SK-N-SH treated with all-trans-retinoic acid at 6 μM for 48 hours (cell line): ENCODE results near the gene AFDN.
A peak's percentile ranks its signal among the peaks of the same experiment; 100 is the strongest.

Source experiments
- ATAC-seq: fragments of 200-7000 bp; cut with Tn5 transposase; 3 replicates; pipeline ENCODE4 v1.9.1; 2020; ENCODE audit warnings: mild to moderate bottlenecking, moderate library complexity
- ARNTL ChIP-seq: fragments of 450-650 bp; formaldehyde crosslinking; IDR thresholded peaks from 2 replicates; pipeline ENCODE4 v1.5.0; 2020; ENCODE audit warnings: low read depth, mild to moderate bottlenecking, moderate library complexity, borderline replicate concordance
- BACH2 ChIP-seq: fragments of 250-450 bp; sonication (Bioruptor Pico); IDR thresholded peaks from 2 replicates; pipeline ENCODE4 v1.9.0; 2021; ENCODE audit warnings: mild to moderate bottlenecking, borderline replicate concordance
- CSDC2 ChIP-seq: fragments of 250-450 bp; sonication (Bioruptor Pico); IDR thresholded peaks from 2 replicates; pipeline ENCODE4 v1.5.0; 2020; ENCODE audit warnings: mild to moderate bottlenecking, moderate library complexity
- ESRRG ChIP-seq: fragments of 250-450 bp; sonication (Bioruptor Pico); IDR thresholded peaks from 2 replicates; pipeline ENCODE4 v1.6.1; 2021; ENCODE audit warnings: mild to moderate bottlenecking
- OSR1 ChIP-seq: fragments of 250-450 bp; sonication (Bioruptor Pico); IDR thresholded peaks from 2 replicates; pipeline ENCODE4 v1.8.0; 2022; ENCODE audit warnings: moderate library complexity, mild to moderate bottlenecking, inconsistent platforms
- PPARA ChIP-seq: fragments of 250-450 bp; sonication (Bioruptor Pico); IDR thresholded peaks from 2 replicates; pipeline ENCODE4 v1.5.0; 2020; ENCODE audit warnings: mild to moderate bottlenecking, borderline replicate concordance
- RARB ChIP-seq: fragments of 250-450 bp; sonication (Bioruptor Pico); IDR thresholded peaks from 2 replicates; pipeline ENCODE4 v1.8.0; 2021; ENCODE audit warnings: mild to moderate bottlenecking, moderate library complexity
- SNAI2 ChIP-seq: fragments of 250-450 bp; sonication (Bioruptor Pico); IDR thresholded peaks from 2 replicates; pipeline ENCODE4 v1.5.0; 2020; ENCODE audit warnings: mild to moderate bottlenecking, moderate library complexity
- TOX ChIP-seq: fragments of 250-450 bp; sonication (Bioruptor Pico); IDR thresholded peaks from 2 replicates; pipeline ENCODE4 v1.8.0; 2021; ENCODE audit warnings: mild to moderate bottlenecking, moderate library complexity, borderline replicate concordance
- ZC3H10 ChIP-seq: fragments of 250-450 bp; sonication (Bioruptor Pico); IDR thresholded peaks from 2 replicates; pipeline ENCODE4 v1.5.1; 2021; ENCODE audit warnings: mild to moderate bottlenecking, moderate library complexity
- ZFP3 ChIP-seq: fragments of 250-450 bp; sonication (Bioruptor Pico); IDR thresholded peaks from 2 replicates; pipeline ENCODE4 v1.5.0; 2020; ENCODE audit warnings: mild to moderate bottlenecking, moderate library complexity
- ZFP30 ChIP-seq: fragments of 450-650 bp; formaldehyde crosslinking; IDR thresholded peaks from 2 replicates; pipeline ENCODE4 v1.5.0; 2022; ENCODE audit warnings: mild to moderate bottlenecking, moderate library complexity
- ZNF565 ChIP-seq: fragments of 450-650 bp; formaldehyde crosslinking; conservative IDR thresholded peaks from 2 replicates; pipeline ENCODE4 v1.5.0; 2020; ENCODE audit warnings: low read depth, mild to moderate bottlenecking, moderate library complexity
- ZNF70 ChIP-seq: fragments of 450-650 bp; formaldehyde crosslinking; IDR thresholded peaks from 2 replicates; pipeline ENCODE4 v1.5.0; 2020; ENCODE audit warnings: mild to moderate bottlenecking, moderate library complexity
- ZNF8 ChIP-seq: fragments of 450-650 bp; formaldehyde crosslinking; IDR thresholded peaks from 2 replicates; pipeline ENCODE4 v1.5.0; 2020; ENCODE audit warnings: mild to moderate bottlenecking, moderate library complexity
- TF ChIP-seq, protein P1 (sequence below): fragments of 250-450 bp; sonication (Bioruptor Pico); IDR thresholded peaks from 2 replicates; pipeline ENCODE4 v1.8.0; 2020; ENCODE audit warnings: mild to moderate bottlenecking, moderate library complexity, borderline replicate concordance
- TF ChIP-seq, protein P2 (sequence below): fragments of 250-450 bp; sonication (Bioruptor Pico); IDR thresholded peaks from 2 replicates; pipeline ENCODE4 v1.5.1; 2020; ENCODE audit warnings: low read depth, mild to moderate bottlenecking, moderate library complexity
- TF ChIP-seq, protein P3 (sequence below): fragments of 250-450 bp; sonication (Bioruptor Pico); IDR thresholded peaks from 2 replicates; pipeline ENCODE4 v1.5.0; 2020; ENCODE audit warnings: mild to moderate bottlenecking, moderate library complexity
- TF ChIP-seq, protein P4 (sequence below): fragments of 250-450 bp; sonication (Bioruptor Pico); IDR thresholded peaks from 2 replicates; pipeline ENCODE4 v1.8.0; 2021; ENCODE audit warnings: low read depth, mild to moderate bottlenecking, moderate library complexity, borderline replicate concordance
- TF ChIP-seq, protein P5 (sequence below): fragments of 250-450 bp; sonication (Bioruptor Pico); IDR thresholded peaks from 2 replicates; pipeline ENCODE4 v1.5.1; 2021; ENCODE audit warnings: mild to moderate bottlenecking, moderate library complexity

The AFDN gene, protein sequence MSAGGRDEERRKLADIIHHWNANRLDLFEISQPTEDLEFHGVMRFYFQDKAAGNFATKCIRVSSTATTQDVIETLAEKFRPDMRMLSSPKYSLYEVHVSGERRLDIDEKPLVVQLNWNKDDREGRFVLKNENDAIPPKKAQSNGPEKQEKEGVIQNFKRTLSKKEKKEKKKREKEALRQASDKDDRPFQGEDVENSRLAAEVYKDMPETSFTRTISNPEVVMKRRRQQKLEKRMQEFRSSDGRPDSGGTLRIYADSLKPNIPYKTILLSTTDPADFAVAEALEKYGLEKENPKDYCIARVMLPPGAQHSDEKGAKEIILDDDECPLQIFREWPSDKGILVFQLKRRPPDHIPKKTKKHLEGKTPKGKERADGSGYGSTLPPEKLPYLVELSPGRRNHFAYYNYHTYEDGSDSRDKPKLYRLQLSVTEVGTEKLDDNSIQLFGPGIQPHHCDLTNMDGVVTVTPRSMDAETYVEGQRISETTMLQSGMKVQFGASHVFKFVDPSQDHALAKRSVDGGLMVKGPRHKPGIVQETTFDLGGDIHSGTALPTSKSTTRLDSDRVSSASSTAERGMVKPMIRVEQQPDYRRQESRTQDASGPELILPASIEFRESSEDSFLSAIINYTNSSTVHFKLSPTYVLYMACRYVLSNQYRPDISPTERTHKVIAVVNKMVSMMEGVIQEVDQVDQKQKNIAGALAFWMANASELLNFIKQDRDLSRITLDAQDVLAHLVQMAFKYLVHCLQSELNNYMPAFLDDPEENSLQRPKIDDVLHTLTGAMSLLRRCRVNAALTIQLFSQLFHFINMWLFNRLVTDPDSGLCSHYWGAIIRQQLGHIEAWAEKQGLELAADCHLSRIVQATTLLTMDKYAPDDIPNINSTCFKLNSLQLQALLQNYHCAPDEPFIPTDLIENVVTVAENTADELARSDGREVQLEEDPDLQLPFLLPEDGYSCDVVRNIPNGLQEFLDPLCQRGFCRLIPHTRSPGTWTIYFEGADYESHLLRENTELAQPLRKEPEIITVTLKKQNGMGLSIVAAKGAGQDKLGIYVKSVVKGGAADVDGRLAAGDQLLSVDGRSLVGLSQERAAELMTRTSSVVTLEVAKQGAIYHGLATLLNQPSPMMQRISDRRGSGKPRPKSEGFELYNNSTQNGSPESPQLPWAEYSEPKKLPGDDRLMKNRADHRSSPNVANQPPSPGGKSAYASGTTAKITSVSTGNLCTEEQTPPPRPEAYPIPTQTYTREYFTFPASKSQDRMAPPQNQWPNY (N-terminal part only)

DNA sequence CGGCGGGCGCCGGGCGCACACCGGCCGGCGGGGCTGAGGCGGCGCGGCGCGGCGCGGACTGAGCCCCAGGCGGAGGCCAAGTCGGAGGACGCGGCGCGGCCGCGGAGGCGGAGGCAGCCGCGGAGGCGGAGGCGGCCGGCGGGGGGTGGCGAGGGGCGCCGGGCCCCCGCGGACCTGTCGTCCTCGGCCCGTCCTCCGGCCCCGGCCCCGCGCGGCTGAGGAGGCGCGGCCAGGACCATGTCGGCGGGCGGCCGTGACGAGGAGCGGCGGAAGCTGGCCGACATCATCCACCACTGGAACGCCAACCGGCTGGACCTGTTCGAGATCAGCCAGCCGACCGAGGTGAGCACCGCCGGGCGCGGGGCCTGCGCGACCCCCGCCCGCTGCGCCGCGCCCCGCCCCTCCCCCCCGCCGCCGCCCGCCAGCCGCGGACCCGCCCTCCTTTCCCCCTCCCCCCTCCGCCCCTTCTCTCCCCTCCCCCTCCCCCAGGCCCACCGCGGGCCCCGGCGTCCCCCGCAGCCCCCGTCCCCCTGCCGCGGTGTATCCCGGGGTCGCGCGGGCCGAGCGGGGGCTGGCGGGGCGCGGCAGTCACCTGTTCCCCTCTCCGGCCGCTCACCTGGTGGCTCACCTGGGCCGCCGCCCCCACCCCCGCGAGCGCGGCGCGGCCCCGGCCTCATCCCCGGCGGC is at the start of gene AFDN:
Gene AFDN, plus strand, starts transcription at position 16 of the 687 bp plus-strand sequence. Its CDS starts 222 bp downstream, at position 238.
- TF ChIP-seq CSDC2 (no peak), ZNF8 (CRISPR knock-in tag) (no peak), ZNF70 (CRISPR knock-in tag) (no peak), ZC3H10 (no peak), ARNTL (CRISPR knock-in tag) (no peak), ZFP3 (no peak), RARB (CRISPR knock-in tag) (no peak), OSR1 (CRISPR knock-in tag) (no peak), PPARA (CRISPR knock-in tag) (no peak), ZFP30 (CRISPR knock-in tag) (no peak), TOX (no peak), BACH2 (CRISPR knock-in tag) (no peak), SNAI2 (CRISPR knock-in tag) (no peak), ZNF565 (CRISPR knock-in tag) (no peak), ESRRG (no peak)
- TF ChIP-seq, protein P1, sequence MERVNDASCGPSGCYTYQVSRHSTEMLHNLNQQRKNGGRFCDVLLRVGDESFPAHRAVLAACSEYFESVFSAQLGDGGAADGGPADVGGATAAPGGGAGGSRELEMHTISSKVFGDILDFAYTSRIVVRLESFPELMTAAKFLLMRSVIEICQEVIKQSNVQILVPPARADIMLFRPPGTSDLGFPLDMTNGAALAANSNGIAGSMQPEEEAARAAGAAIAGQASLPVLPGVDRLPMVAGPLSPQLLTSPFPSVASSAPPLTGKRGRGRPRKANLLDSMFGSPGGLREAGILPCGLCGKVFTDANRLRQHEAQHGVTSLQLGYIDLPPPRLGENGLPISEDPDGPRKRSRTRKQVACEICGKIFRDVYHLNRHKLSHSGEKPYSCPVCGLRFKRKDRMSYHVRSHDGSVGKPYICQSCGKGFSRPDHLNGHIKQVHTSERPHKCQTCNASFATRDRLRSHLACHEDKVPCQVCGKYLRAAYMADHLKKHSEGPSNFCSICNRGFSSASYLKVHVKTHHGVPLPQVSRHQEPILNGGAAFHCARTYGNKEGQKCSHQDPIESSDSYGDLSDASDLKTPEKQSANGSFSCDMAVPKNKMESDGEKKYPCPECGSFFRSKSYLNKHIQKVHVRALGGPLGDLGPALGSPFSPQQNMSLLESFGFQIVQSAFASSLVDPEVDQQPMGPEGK (CRISPR knock-in tag): no peak
- TF ChIP-seq, protein P2, sequence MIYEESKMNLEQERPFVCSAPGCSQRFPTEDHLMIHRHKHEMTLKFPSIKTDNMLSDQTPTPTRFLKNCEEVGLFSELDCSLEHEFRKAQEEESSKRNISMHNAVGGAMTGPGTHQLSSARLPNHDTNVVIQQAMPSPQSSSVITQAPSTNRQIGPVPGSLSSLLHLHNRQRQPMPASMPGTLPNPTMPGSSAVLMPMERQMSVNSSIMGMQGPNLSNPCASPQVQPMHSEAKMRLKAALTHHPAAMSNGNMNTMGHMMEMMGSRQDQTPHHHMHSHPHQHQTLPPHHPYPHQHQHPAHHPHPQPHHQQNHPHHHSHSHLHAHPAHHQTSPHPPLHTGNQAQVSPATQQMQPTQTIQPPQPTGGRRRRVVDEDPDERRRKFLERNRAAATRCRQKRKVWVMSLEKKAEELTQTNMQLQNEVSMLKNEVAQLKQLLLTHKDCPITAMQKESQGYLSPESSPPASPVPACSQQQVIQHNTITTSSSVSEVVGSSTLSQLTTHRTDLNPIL (CRISPR knock-in tag): no peak
- TF ChIP-seq, protein P3, sequence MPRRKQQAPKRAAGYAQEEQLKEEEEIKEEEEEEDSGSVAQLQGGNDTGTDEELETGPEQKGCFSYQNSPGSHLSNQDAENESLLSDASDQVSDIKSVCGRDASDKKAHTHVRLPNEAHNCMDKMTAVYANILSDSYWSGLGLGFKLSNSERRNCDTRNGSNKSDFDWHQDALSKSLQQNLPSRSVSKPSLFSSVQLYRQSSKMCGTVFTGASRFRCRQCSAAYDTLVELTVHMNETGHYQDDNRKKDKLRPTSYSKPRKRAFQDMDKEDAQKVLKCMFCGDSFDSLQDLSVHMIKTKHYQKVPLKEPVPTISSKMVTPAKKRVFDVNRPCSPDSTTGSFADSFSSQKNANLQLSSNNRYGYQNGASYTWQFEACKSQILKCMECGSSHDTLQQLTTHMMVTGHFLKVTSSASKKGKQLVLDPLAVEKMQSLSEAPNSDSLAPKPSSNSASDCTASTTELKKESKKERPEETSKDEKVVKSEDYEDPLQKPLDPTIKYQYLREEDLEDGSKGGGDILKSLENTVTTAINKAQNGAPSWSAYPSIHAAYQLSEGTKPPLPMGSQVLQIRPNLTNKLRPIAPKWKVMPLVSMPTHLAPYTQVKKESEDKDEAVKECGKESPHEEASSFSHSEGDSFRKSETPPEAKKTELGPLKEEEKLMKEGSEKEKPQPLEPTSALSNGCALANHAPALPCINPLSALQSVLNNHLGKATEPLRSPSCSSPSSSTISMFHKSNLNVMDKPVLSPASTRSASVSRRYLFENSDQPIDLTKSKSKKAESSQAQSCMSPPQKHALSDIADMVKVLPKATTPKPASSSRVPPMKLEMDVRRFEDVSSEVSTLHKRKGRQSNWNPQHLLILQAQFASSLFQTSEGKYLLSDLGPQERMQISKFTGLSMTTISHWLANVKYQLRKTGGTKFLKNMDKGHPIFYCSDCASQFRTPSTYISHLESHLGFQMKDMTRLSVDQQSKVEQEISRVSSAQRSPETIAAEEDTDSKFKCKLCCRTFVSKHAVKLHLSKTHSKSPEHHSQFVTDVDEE (CRISPR knock-in tag): no peak
- TF ChIP-seq, protein P4, sequence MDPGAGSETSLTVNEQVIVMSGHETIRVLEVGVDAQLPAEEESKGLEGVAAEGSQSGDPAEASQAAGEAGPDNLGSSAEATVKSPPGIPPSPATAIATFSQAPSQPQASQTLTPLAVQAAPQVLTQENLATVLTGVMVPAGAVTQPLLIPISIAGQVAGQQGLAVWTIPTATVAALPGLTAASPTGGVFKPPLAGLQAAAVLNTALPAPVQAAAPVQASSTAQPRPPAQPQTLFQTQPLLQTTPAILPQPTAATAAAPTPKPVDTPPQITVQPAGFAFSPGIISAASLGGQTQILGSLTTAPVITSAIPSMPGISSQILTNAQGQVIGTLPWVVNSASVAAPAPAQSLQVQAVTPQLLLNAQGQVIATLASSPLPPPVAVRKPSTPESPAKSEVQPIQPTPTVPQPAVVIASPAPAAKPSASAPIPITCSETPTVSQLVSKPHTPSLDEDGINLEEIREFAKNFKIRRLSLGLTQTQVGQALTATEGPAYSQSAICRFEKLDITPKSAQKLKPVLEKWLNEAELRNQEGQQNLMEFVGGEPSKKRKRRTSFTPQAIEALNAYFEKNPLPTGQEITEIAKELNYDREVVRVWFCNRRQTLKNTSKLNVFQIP (CRISPR knock-in tag): no peak
- TF ChIP-seq, all 23 proteins: peak for 0

DNA sequence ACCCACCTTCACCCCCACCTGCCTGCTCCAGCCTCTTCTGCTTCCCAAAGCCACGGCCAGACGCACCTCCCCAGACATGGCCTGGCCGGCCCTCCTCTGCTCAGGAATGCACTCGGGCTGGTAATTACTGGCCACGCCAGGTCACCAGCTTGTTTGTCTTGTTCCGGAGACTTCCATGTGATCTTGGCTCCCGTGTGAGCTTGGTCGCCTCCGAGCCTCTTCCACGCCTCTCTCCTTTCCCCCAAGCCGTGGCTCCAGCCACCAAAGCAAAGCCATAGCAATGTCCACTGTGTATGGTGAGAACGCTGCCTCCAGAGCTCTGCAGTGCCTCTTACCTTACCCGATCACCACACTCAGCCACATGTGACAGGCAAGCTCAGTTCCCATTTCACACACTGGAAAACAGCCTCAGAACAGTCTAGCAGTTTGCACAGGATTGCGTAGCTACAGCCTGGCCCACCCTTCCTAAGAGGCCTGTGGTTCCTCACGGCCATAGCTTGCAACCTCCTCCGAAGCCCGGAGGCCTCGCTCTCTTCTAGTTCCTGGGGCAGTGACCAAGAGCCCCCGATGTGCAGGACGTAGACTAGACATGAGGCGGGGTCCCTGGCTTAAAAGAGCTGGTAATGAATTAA is 48.1 kb upstream of the AFDN start:
- ATAC-seq: no peak
- TF ChIP-seq, protein P5, sequence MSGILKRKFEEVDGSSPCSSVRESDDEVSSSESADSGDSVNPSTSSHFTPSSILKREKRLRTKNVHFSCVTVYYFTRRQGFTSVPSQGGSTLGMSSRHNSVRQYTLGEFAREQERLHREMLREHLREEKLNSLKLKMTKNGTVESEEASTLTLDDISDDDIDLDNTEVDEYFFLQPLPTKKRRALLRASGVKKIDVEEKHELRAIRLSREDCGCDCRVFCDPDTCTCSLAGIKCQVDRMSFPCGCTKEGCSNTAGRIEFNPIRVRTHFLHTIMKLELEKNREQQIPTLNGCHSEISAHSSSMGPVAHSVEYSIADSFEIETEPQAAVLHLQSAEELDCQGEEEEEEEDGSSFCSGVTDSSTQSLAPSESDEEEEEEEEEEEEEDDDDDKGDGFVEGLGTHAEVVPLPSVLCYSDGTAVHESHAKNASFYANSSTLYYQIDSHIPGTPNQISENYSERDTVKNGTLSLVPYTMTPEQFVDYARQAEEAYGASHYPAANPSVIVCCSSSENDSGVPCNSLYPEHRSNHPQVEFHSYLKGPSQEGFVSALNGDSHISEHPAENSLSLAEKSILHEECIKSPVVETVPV: no peak
- TF ChIP-seq, protein P3 (CRISPR knock-in tag): no peak
- TF ChIP-seq, protein P2 (CRISPR knock-in tag): no peak

More for the DNA sequence above, at the start of gene AFDN:
- ATAC-seq: peak; percentile 19; the same call in 1 of the 3 replicates
